ENCODE results near the gene ZNF723.
"Not testable (repeated sequence)": the region's sequence is repeated elsewhere in the genome, so short reads cannot be mapped to it uniquely, and the experiment has no call there.

ZNF723 gene

DNA sequence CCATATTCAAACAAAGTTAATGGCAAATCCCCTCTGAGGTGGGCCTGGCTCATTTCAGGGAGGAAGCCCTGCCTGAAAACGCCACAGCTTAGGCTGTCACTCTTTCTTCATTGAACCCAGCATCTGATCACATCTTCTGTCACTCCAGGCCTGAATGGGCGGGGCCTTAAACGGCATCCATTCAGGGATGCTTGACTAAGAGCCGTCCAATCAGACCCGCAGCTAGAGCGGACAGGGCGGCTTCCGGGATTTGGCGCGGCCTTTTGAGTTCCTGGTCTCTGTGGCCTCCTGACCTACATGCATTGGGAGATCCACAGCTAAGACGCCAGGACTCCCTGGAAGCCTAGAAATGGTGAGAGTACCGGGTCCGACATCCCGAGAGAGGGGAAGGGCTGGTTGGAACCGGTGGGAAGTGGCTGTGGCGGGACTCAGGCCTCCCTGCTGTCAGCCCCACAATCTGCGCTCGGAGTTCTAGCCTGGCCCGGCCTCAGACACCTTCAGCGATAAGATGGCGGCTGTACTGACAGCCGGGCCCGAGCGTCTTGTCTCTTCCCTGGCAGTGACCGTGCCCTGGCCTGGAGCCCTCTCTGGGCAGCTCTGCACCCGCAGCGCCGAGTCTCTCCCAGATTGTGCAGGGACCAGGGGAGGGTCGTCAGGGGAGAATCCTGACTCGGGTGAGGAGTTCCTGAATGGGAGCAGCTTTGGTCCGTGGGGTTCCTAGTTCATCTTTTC lies at the start of gene ZNF723:
TSS of gene ZNF723 (plus strand) at position 261 of the 732 bp plus-strand sequence. CDS start at position 350, 89 bp downstream.
- DNase-seq (ENCODE audit: low read depth in 2 of 2), result no peak

DNA sequence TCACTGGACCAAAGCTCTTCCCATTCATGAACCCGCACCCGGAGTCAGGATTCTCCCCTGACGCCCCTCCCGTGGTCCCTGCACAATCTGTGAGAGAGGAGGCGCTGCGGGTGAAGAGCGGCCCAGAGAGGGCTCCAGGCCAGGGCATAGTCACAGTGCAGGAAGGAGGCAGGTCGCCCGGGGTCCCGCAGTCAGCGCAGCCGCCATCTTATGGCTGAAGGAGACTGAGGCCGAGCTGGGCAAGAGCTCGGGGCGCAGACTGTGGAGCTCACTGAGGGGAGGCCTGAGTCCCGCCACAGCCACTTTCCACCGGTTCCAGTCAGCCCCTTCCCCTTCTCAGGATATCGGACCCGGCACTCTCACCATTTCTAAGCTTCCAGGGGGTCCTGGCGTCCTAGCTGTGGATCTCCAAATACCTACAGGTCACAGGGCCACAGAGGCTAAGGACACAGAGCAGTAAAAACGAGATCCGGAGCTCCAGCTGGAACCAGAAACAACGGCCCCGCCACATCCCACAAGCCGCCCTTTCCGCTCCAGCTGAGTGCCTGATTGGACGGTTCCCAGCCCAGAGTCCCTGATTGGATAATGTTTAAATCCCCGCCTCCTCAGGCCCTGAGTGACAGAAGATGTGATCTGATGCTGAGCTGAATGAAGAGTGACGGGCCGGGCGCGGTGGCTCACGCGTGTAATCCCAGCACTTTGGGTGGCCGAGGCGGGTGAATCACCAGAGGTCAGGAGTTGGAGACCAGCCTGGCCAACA lies 48.3 kb upstream of the ZNF723 start, which contains the start of gene ZNF99:
TSS of gene ZNF99 (minus strand) at position 501 of the 760 bp plus-strand sequence. CDS start at position 366, 135 bp downstream.
- no peak for DNase-seq (ENCODE audit: low read depth in 2 of 2)

DNA sequence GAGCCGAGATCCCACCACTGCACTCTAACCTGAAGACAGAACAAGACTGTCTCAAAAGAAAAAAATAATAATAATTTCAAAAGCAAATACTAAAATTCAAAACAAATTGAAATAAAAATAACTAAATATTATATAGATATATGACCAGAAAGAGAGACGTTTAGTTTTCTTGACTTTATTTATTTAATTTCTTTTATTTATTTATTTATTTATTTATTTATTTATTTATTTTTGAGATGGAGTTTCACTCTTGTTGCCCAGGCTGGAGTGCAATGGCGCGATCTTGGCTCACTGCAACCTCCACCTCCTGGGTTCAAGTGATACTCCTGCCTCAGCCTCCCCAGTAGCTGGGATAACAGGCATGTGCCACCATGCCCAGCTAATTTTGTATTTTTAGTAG lies 39.2 kb upstream of the ZNF723 start:
- DNase-seq (ENCODE audit: low read depth in 2 of 2), result not testable (repeated sequence)

DNA sequence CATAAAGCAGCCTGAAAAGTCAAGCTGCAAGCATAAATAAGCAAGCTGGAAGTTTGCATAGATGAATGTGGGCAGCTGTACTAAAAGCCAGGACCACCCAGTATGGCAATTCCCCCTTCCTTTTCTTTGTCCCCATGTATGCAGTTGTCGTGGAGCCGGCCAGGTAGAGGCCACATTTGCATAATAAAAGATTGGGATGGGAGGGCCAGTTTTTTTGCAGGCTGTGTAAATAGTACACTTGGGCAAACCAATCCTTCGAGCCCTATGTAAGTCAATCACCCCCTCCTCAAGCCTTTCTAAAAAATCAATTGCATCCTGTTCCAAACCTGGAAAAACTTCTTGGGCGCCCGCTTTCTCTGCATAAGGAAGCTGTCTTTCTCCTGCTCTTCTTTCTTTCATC lies 35.1 kb upstream of the ZNF723 start:
- no peak for DNase-seq (ENCODE audit: low read depth in 2 of 2)

DNA sequence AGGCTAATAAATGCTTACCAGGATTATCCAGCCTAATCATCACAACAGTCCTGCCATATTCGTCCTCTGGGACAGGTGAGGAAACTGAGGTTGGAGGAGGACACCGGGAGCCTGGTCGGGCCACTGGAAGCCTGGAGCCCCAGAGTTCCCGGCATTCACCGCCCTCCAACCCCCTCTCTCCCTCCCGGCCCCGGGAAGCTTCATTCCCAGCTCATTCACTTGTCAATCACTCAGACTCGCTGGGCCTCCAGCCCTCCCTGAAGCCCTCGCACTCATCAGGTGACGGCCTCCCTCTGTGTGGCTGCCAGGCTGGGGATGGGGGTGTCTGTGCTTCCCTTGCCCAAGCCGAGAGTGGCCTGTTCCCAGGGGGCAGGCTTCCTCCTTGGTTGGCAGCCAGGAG lies 25.7 kb upstream of the ZNF723 start:
- DNase-seq (ENCODE audit: low read depth in 2 of 2), result no peak

DNA sequence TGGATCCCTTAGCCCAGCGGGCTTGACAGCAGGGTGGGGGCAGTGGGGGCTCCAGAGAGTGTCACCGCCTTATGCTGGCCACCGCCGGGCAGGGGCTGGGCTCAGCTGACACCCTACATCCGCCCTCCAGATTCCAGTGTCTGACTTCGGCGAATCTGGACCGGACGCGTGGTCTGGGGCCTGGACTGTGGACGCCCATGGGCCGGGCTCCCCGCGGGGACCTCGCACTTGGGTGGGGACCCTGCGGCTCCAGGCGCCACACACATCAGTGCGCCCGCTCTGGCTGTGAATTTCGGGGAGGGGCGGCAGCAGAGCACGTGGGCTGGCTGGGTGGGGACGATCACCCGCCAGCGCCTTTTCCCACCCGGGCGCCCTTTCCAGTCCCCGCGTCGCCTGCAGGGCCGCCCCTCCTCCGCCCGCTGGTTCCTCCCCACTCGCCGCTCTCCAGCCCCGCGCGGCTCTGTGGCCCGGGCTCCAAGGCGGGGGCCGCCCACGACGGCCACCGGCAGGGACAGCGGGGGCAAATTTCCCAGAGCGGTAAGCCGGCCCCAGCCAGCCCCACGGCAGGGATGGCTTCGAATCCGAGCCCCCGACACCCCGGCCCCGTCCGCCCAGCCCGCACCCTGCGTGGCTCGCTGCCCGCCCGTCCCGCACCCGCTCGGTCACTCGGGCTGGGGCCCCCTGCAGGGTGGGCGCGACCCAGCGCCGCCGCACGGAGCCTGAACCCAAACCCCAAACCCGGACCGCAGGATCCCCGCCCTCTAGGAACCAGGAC lies 24.8 kb upstream of the ZNF723 start:
- DNase-seq (ENCODE audit: low read depth in 2 of 2), result no peak

DNA sequence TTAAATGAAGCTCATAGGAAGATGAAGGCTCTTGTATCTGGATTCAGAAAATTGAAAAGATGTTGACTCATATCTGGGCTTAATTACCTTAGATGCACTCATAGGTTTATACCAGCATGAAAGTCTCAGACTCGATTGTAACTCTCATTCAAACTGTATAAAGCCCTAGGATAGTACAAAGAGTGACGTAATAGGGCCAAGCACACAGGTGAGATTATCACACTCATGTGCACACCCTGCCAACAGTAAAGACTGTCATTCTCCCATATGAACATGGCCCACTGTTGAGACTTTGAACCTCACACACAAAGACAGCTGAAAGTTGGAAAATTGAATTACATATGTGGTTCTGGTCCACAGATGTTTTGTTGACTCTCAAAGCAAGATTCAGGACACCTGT lies 18.0 kb upstream of the ZNF723 start:
- no peak for DNase-seq (ENCODE audit: low read depth in 2 of 2)

DNA sequence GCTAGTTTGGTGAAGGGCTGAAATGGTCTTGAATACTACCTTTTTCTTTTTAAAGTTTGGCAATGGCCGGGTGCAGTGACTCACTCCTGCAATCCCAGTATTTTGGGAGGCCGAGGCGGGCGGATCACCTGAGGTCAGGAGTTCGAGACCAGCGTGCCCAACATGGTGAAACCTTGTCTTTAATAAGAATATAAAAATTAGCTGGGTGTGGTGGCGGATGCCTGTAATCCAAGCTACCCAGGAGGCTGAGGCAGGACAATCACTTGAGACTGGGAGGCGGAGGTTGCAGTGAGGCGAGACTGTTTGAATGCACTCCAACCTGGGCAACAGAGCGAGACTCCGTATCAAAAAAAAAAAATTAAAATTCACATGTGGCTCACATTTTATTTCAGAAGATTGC lies 880 bp upstream of the ZNF723 start:
- no peak for DNase-seq (ENCODE audit: low read depth in 2 of 2)

DNA sequence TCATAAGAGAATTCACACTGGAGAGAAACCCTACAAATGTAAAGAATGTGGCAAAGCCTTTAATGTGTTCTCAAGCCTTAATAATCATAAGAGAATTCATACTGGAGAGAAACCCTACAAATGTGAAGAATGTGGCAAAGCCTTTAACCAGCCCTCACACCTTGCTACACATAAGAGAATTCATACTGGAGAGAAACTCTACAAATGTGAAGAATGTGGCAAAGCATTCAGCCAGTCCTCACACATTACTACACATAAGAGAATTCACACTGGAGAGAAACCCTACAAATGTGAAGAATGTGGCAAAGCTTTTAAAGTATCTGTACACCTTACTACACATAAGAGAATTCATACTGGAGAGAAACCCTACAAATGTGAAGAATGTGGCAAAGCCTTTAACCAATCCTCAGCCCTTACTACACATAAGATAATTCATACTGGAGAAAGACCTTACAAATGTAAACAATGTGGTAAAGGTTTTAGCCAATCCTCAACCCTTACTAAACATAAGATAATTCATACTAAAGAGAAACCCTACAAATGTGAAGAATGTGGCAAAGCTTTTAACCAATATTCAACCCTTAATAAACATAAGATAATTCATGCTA lies 25.7 kb downstream of the ZNF723 start:
- not testable (repeated sequence) for DNase-seq (ENCODE audit: low read depth in 2 of 2)

DNA sequence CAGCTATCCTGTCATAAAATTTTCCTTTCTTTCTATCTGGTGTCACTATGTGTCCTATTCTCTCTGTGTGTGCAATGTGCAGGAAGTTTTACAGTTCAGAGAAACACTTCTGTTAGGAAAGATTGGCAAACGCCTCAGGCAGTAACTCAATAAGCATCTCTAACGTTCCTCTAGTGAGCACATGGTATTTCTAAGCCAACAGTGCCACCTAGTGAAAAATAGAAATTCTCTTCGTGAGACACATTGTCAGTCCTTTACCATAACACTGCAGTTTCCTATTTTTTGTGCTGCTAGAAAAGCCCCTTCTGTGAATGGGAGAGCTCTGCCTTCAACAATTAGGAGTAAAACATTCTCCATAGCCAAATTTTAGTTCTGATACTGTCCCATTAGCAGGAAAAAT lies 50.7 kb downstream of the ZNF723 start:
- DNase-seq (ENCODE audit: low read depth in 2 of 2), result no peak

DNA sequence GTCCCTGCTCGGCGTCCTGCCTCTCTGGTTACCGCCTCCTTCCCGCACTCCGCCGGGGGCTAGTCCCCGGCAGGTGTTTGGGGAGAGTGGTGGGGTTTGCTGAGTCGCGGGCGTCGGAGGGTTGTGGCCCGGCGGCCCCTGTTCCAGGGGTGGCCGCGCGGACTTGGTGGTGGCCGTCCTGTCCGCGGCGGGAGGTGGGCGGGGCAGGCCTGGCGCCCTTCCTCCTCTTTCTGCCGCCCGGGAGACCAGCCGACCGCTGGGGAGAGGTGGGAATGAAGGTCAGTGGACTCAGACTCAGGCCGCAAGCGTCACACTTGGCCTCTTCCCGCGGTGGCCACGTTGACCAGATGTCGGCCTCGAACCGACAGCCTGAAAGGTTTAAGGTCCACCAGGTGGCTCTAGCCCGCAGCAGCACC lies 61.8 kb downstream of the ZNF723 start:
- no peak for DNase-seq (ENCODE audit: low read depth in 2 of 2)

DNA sequence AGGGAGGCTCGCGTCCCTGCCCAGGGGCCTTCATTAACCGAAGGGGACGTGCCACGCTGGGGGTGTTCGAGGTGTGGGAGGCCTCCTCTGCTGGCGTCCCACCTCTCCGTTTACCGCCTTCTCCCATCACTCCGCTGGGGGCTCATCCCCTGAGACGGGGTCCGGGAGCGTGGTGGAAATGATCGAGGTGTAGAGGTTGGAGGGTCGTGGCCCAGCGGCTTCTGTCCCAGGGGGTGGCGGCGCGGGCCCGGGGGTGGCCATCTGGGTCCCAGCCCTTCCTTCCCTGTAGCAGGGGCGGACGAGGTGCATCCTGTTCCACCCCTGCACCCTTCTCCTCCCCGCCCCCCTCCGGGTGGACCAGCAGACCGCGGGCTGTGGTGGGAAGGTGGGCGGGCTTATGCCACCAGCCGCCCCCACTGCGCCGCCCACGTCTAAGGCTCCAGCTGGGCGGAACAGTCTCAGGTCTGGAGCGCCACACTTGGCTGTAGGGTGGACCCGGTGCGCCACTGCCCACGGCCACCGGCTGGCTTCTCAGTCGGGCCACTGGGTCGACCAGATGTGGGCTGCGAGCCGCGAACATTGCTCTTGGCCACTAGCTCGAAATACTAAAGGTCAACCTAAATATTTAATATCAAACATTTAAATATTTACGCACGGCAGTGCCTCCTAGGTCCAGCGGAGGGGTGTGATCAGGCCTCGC lies 69.5 kb downstream of the ZNF723 start:
- no peak for DNase-seq (ENCODE audit: low read depth in 2 of 2)

All from stimulated activated CD8-positive, alpha-beta memory T cell treated with anti-CD3 and anti-CD28 coated beads, Interleukin-7, amount 100 ng/mL, for 4 hours (primary cell).